DND-41 (cell line): ENCODE measurements around the gene PIKFYVE.

Source experiments
- CTCF ChIP-seq: IDR thresholded peaks from 2 replicates; pipeline ENCODE4 v1.5.1; 2012; ENCODE audit warnings: borderline replicate concordance, low read length, moderate library complexity, mild to moderate bottlenecking; ENCODE audit not compliant: poor library complexity, severe bottlenecking; ENCODE audit errors: extremely low read depth
- EZH2 ChIP-seq: IDR thresholded peaks from 3 replicates; pipeline ENCODE4 v1.6.1; 2012; ENCODE audit warnings: borderline replicate concordance, low read depth, mild to moderate bottlenecking, moderate library complexity, low read length, inconsistent platforms; ENCODE audit not compliant: severe bottlenecking

- TF ChIP-seq CTCF: no peak
- TF ChIP-seq EZH2: no peak
These were observed 30.6 kb downstream of the PIKFYVE start for GRCh38 chr2:208296610-208297009.
